NCI-H1930 (cell line): ENCODE results near the gene OR13C4.
"Not testable (repeated sequence)": the region's sequence is repeated elsewhere in the genome, so short reads cannot be mapped to it uniquely, and the experiment has no call there.

ENCODE experiments used
- DNase-seq, 2 experiments: peaks; one replicate each; lab custom pipeline; 2025; lab: John Stamatoyannopoulos, UW

OR13C4 gene

GRCh38 chr9:104527109-104527508 is at the start of gene OR13C4:
Gene OR13C4 (minus strand): TSS chr9:104527209. CDS start chr9:104527209, 0 bp downstream.
- DNase-seq: no peak

- DNase-seq: no peak
These were observed 48.4 kb upstream of the OR13C4 start for GRCh38 chr9:104575456-104575855.

GRCh38 chr9:104572612-104573011 is 45.6 kb upstream of the OR13C4 start:
- DNase-seq: no peak

- no peak for DNase-seq
These were observed 41.9 kb upstream of the OR13C4 start, which contains the start of gene OR13C8 for GRCh38 chr9:104568868-104569267. Gene OR13C8 (plus strand): TSS chr9:104569168. CDS start chr9:104569168, 0 bp downstream.

GRCh38 chr9:104564358-104564757 is 37.3 kb upstream of the OR13C4 start:
- DNase-seq: no peak

GRCh38 chr9:104556830-104557634 is 30.0 kb upstream of the OR13C4 start:
- DNase-seq: no peak

GRCh38 chr9:104555521-104555920 is 28.5 kb upstream of the OR13C4 start:
- no peak for DNase-seq

GRCh38 chr9:104553261-104553660 is 26.3 kb upstream of the OR13C4 start:
- DNase-seq: no peak

- no peak for DNase-seq
These were observed 17.6 kb upstream of the OR13C4 start for GRCh38 chr9:104544644-104545043.

- DNase-seq: no peak
These were observed 12.3 kb upstream of the OR13C4 start for GRCh38 chr9:104539275-104539674.

- no peak for DNase-seq
These were observed 9.7 kb upstream of the OR13C4 start, which contains the start of gene OR13C3 for GRCh38 chr9:104536756-104537155. Gene OR13C3 (minus strand): TSS chr9:104536856. CDS start chr9:104536723, 133 bp downstream.

GRCh38 chr9:104520241-104520640 is 6.8 kb downstream of the OR13C4 start:
- DNase-seq: not testable (repeated sequence)

- DNase-seq: no peak
These were observed 12.1 kb downstream of the OR13C4 start for GRCh38 chr9:104514901-104515300.

GRCh38 chr9:104506565-104506964 is 20.4 kb downstream of the OR13C4 start:
- no peak for DNase-seq

- DNase-seq: no peak
These were observed 23.0 kb downstream of the OR13C4 start, which contains the start of gene OR13F1 for GRCh38 chr9:104503963-104504362. Gene OR13F1 (plus strand): TSS chr9:104504263. CDS start chr9:104504263, 0 bp downstream.

- DNase-seq: no peak
These were observed 23.6 kb downstream of the OR13C4 start for GRCh38 chr9:104503440-104503839.

- no peak for DNase-seq
These were observed 32.2 kb downstream of the OR13C4 start for GRCh38 chr9:104494808-104495207.

GRCh38 chr9:104485014-104485413 is 42.0 kb downstream of the OR13C4 start:
- no peak for DNase-seq

- DNase-seq: no peak
These were observed 44.0 kb downstream of the OR13C4 start for GRCh38 chr9:104482921-104483570.
